Thoracic aorta (tissue), 2 donors: ENCODE measurements around the gene SMAGP. TPM values are rescaled to one million over a fixed set of nuclear protein-coding genes. Genes with fewer than 3 reads are reported as not detected.

ENCODE experiments used
- ATAC-seq: fragments of 150-250 bp; one replicate; pipeline ENCODE4 v1.8.0; 2017; ENCODE audit warnings: low read depth; ENCODE audit not compliant: insufficient number of reproducible peaks, low FRiP score
- DNase-seq: peaks from one replicate; pipeline ENCODE4 v3.0.0-alpha.2; 2020; ENCODE audit warnings: low spot score
- H3K27ac ChIP-seq, 2 donors: fragments of 200-600 bp; sonication (generic); 1 replicate in 1 of 2; 2 replicates in 1 of 2; pipeline ENCODE4 v1.5.1; 2016; ENCODE audit warnings: mild to moderate bottlenecking in 2 of 2, moderate library complexity in 2 of 2
- H3K27me3 ChIP-seq: fragments of 200-600 bp; sonication (generic); replicated peaks from 2 replicates; pipeline ENCODE4 v1.6.0; 2016; ENCODE audit warnings: mild to moderate bottlenecking; ENCODE audit not compliant: insufficient read depth
- H3K36me3 ChIP-seq: fragments of 200-600 bp; sonication (generic); one replicate; pipeline ENCODE4 v1.5.1; 2016
- H3K4me1 ChIP-seq, 2 donors: fragments of 200-600 bp; sonication (generic); 1 replicate in 1 of 2; 2 replicates in 1 of 2; pipeline versions ENCODE4 v1.5.1 to v1.6.0; 2016; ENCODE audit warnings: low read depth in 2 of 2, mild to moderate bottlenecking in 1 of 2; ENCODE audit not compliant: control insufficient read depth in 1 of 2
- H3K4me3 ChIP-seq: fragments of 200-600 bp; sonication (generic); 2 replicates; pipeline ENCODE4 v1.5.1; 2016; ENCODE audit warnings: mild to moderate bottlenecking
- H3K9me3 ChIP-seq: fragments of 200-600 bp; sonication (generic); 2 replicates; pipeline ENCODE4 v1.5.1; 2016
- CTCF ChIP-seq: fragments of 200-600 bp; sonication (generic); IDR thresholded peaks from one replicate; pipeline ENCODE4 v1.5.1; 2019; ENCODE audit warnings: antibody characterized with exemption
- total RNA-seq, 2 donors: library from RNA; depleted of rRNA; stranded (reverse); fragments of >200 nt; gene quantifications; one replicate each; pipeline versions ENCODE4 v1.1.0 to v1.2.3, GENCODE V29; 2016

The SMAGP gene
- total RNA-seq, 2 donors from 2014 or later = 7.6 to 7.8 TPM

- H3K4me1 ChIP-seq = no peaks in the 10 kb centered on the region
- H3K9me3 ChIP-seq = no peaks in the 10 kb centered on the region
- H3K27ac ChIP-seq = no peak overlapping the region
- DNase-seq (no peak), ATAC-seq (no peak)
- H3K4me3 ChIP-seq = no peak overlapping the region
- no peak for TF ChIP-seq CTCF
- no peaks in the 10 kb centered on the region for H3K27me3 ChIP-seq
- H3K36me3 ChIP-seq = peaks cover 6% of the 10 kb centered on the region
Measured at GRCh38 chr12:51196547-51196946, 73.7 kb downstream of the SMAGP start.

GRCh38 chr12:51195841-51196240, 74.4 kb downstream of the SMAGP start:
- Histone ChIP-seq H3K4me1 (no peaks in the 10 kb centered on the region), H3K36me3 (peaks cover 13% of the 10 kb centered on the region), H3K4me3 (no peak overlapping the region), H3K27ac (no peak overlapping the region), H3K9me3 (no peaks in the 10 kb centered on the region), H3K27me3 (no peaks in the 10 kb centered on the region)
- ATAC-seq (no peak), DNase-seq (no peak)
- no peak for TF ChIP-seq CTCF

Other genes starting within 250 kb of the SMAGP start
- 10 to 100 TPM; 61.6 to 82.3 TPM for gene SLC11A2, start 244.0 kb downstream of the SMAGP start, total RNA-seq
- 10 to 100 TPM; 42.4 to 52.1 TPM for gene LETMD1, start 222.1 kb downstream of the SMAGP start, total RNA-seq
- gene CSRNP2, start 186.8 kb downstream of the SMAGP start, total RNA-seq = 10 to 100 TPM; 30.9 to 43.4 TPM
- gene TFCP2, start 97.3 kb downstream of the SMAGP start, total RNA-seq = 10 to 100 TPM; 10.6 to 18.1 TPM
- 10 to 100 TPM; 14.5 to 17.1 TPM for gene POU6F1, start 52.4 kb downstream of the SMAGP start, total RNA-seq
- gene DAZAP2, start 31.6 kb downstream of the SMAGP start, total RNA-seq = 100 to 1,000 TPM; 208 to 344 TPM
- gene BIN2, start 53.8 kb upstream of the SMAGP start, total RNA-seq = 10 to 100 TPM in 1 of 2 donors, 1 to 10 TPM in 1; 4.6 to 11.9 TPM
- not detected for gene CELA1, start 76.3 kb upstream of the SMAGP start, total RNA-seq
- gene GALNT6, start 121.0 kb upstream of the SMAGP start, total RNA-seq = 10 to 100 TPM in 1 of 2 donors, 1 to 10 TPM in 1; 9.9 to 11.5 TPM
- 1 to 10 TPM; 2.8 to 7.1 TPM for gene SLC4A8, start 154.4 kb upstream of the SMAGP start, total RNA-seq